HEK293 (cell line): ENCODE results near the gene AATK.

Experiments used
- CTCF ChIA-PET: fragments of 350-600 bp; formaldehyde crosslinking; extraction: SDS; loops from one replicate; lab custom pipeline; 2021; ENCODE audit warnings: antibody characterized with exemption; lab: Yijun Ruan, JAX
- POLR2A ChIA-PET: fragments of 300-600 bp; formaldehyde crosslinking; extraction: SDS; loops from one replicate; lab custom pipeline; 2020; ENCODE audit warnings: antibody characterized with exemption, inconsistent platforms; lab: Yijun Ruan, JAX
- H3K27ac ChIP-seq: fragments of 200-500 bp; sonication (Bioruptor generic); 2 replicates; pipeline ENCODE4 v1.5.1; 2014; ENCODE audit warnings: low read depth, low read length, control low read depth, inconsistent platforms; ENCODE audit errors: extremely low read depth
- H3K36me3 ChIP-seq, 2 experiments: fragments of 200-500 bp in 1 of 2; sonication (Bioruptor generic) in 1 of 2; 1 replicate in 1 of 2; 2 replicates in 1 of 2; pipeline ENCODE4 v1.5.1; 2014 to 2017; ENCODE audit warnings: inconsistent platforms in 2 of 2, low read length in 2 of 2; ENCODE audit not compliant: control insufficient read depth in 2 of 2, insufficient read depth in 1 of 2
- H3K4me1 ChIP-seq: fragments of 200-500 bp; sonication (Bioruptor generic); 2 replicates; pipeline ENCODE4 v1.5.1; 2014; ENCODE audit warnings: mild to moderate bottlenecking, low read length, inconsistent platforms; ENCODE audit not compliant: control insufficient read depth, insufficient read depth
- H3K4me3 ChIP-seq: 2 replicates; pipeline ENCODE4 v1.5.1; 2011; ENCODE audit warnings: low read depth, mild to moderate bottlenecking, control low read depth, low read length, moderate library complexity
- H3K9me3 ChIP-seq: fragments of 200-500 bp; sonication (Bioruptor generic); 2 replicates; pipeline ENCODE4 v1.5.1; 2014; ENCODE audit warnings: low read depth, low read length, inconsistent platforms; ENCODE audit not compliant: control insufficient read depth, insufficient read depth
- BCL11A ChIP-seq: fragments of 450-650 bp; formaldehyde crosslinking; IDR thresholded peaks from 2 replicates; pipeline ENCODE4 v1.5.1; 2016; ENCODE audit warnings: low read depth, missing biosample characterization, missing genetic modification characterization
- CTCF ChIP-seq: fragments of 450-650 bp; formaldehyde crosslinking; IDR thresholded peaks from 2 replicates; pipeline ENCODE4 v1.5.1; 2016; ENCODE audit warnings: missing biosample characterization, missing genetic modification characterization
- GFI1B ChIP-seq: fragments of 450-650 bp; formaldehyde crosslinking; IDR thresholded peaks from 2 replicates; pipeline ENCODE4 v1.5.1; 2016; ENCODE audit warnings: missing biosample characterization, missing genetic modification characterization
- GLI4 ChIP-seq: fragments of 450-650 bp; formaldehyde crosslinking; IDR thresholded peaks from 2 replicates; pipeline ENCODE4 v1.5.1; 2016; ENCODE audit warnings: missing biosample characterization, missing genetic modification characterization
- GLIS2 ChIP-seq: fragments of 450-650 bp; formaldehyde crosslinking; IDR thresholded peaks from 2 replicates; pipeline ENCODE4 v1.5.1; 2016; ENCODE audit warnings: missing biosample characterization, missing genetic modification characterization
- KLF16 ChIP-seq: fragments of 450-650 bp; formaldehyde crosslinking; IDR thresholded peaks from 2 replicates; pipeline ENCODE4 v1.5.1; 2017; ENCODE audit warnings: missing biosample characterization, missing genetic modification characterization
- SCRT1 ChIP-seq: fragments of 450-650 bp; formaldehyde crosslinking; IDR thresholded peaks from 2 replicates; pipeline ENCODE4 v1.5.1; 2016; ENCODE audit warnings: missing biosample characterization, missing genetic modification characterization, borderline replicate concordance
- SCRT2 ChIP-seq: fragments of 450-650 bp; formaldehyde crosslinking; IDR thresholded peaks from 2 replicates; pipeline ENCODE4 v1.5.1; 2016; ENCODE audit warnings: missing biosample characterization, missing genetic modification characterization
- SP2 ChIP-seq: fragments of 450-650 bp; formaldehyde crosslinking; IDR thresholded peaks from 2 replicates; pipeline ENCODE4 v1.5.1; 2016; ENCODE audit warnings: missing biosample characterization, missing genetic modification characterization
- ZNF10 ChIP-seq: fragments of 450-650 bp; formaldehyde crosslinking; IDR thresholded peaks from 2 replicates; pipeline ENCODE4 v1.5.1; 2017; ENCODE audit warnings: missing biosample characterization, missing genetic modification characterization
- ZNF121 ChIP-seq: fragments of 450-650 bp; formaldehyde crosslinking; IDR thresholded peaks from 2 replicates; pipeline ENCODE4 v1.5.1; 2016; ENCODE audit warnings: missing biosample characterization, missing genetic modification characterization
- ZNF146 ChIP-seq: fragments of 450-650 bp; formaldehyde crosslinking; IDR thresholded peaks from 2 replicates; pipeline ENCODE4 v1.5.1; 2016; ENCODE audit warnings: missing biosample characterization, missing genetic modification characterization
- ZNF16 ChIP-seq: fragments of 450-650 bp; formaldehyde crosslinking; IDR thresholded peaks from 2 replicates; pipeline ENCODE4 v1.5.1; 2016; ENCODE audit warnings: low read depth, missing biosample characterization, missing genetic modification characterization
- ZNF366 ChIP-seq: fragments of 450-650 bp; formaldehyde crosslinking; conservative IDR thresholded peaks from 2 replicates; pipeline ENCODE4 v1.5.1; 2016; ENCODE audit warnings: missing biosample characterization, missing genetic modification characterization
- ZNF394 ChIP-seq: fragments of 450-650 bp; formaldehyde crosslinking; IDR thresholded peaks from 2 replicates; pipeline ENCODE4 v1.5.1; 2016; ENCODE audit warnings: missing biosample characterization, missing genetic modification characterization, mild to moderate bottlenecking, moderate library complexity, borderline replicate concordance
- ZNF404 ChIP-seq: fragments of 450-650 bp; formaldehyde crosslinking; IDR thresholded peaks from 2 replicates; pipeline ENCODE4 v1.5.1; 2017; ENCODE audit warnings: missing biosample characterization, missing genetic modification characterization
- ZNF426 ChIP-seq: fragments of 450-650 bp; formaldehyde crosslinking; IDR thresholded peaks from 2 replicates; pipeline ENCODE4 v1.5.1; 2017; ENCODE audit warnings: missing biosample characterization, missing genetic modification characterization, mild to moderate bottlenecking, inconsistent platforms, moderate library complexity
- ZNF433 ChIP-seq: fragments of 450-650 bp; formaldehyde crosslinking; IDR thresholded peaks from 2 replicates; pipeline ENCODE4 v1.5.1; 2016; ENCODE audit warnings: missing biosample characterization, missing genetic modification characterization, low read depth
- ZNF449 ChIP-seq: fragments of 450-650 bp; formaldehyde crosslinking; IDR thresholded peaks from 2 replicates; pipeline ENCODE4 v1.5.1; 2017; ENCODE audit warnings: missing biosample characterization, mild to moderate bottlenecking, missing genetic modification characterization, moderate library complexity
- ZNF639 ChIP-seq: fragments of 450-650 bp; formaldehyde crosslinking; IDR thresholded peaks from 2 replicates; pipeline ENCODE4 v1.5.1; 2016; ENCODE audit warnings: missing biosample characterization, missing genetic modification characterization
- ZNF707 ChIP-seq: fragments of 450-650 bp; formaldehyde crosslinking; IDR thresholded peaks from 2 replicates; pipeline ENCODE4 v1.5.1; 2016; ENCODE audit warnings: missing biosample characterization, missing genetic modification characterization
- ZNF768 ChIP-seq: fragments of 450-650 bp; formaldehyde crosslinking; IDR thresholded peaks from 2 replicates; pipeline ENCODE4 v1.5.1; 2018; ENCODE audit warnings: missing biosample characterization, mild to moderate bottlenecking, missing genetic modification characterization
- ZNF785 ChIP-seq: fragments of 450-650 bp; formaldehyde crosslinking; IDR thresholded peaks from 2 replicates; pipeline ENCODE4 v1.5.1; 2016; ENCODE audit warnings: missing biosample characterization, missing genetic modification characterization
- ZNF843 ChIP-seq: fragments of 450-650 bp; formaldehyde crosslinking; IDR thresholded peaks from 2 replicates; pipeline ENCODE4 v1.5.1; 2016; ENCODE audit warnings: missing biosample characterization, missing genetic modification characterization
- ZSCAN30 ChIP-seq: fragments of 450-650 bp; IDR thresholded peaks from 2 replicates; pipeline ENCODE4 v1.5.1; 2018; ENCODE audit warnings: missing biosample characterization, mild to moderate bottlenecking, missing genetic modification characterization, moderate library complexity
- TF ChIP-seq, protein P1 (sequence below): fragments of 450-650 bp; formaldehyde crosslinking; IDR thresholded peaks from 2 replicates; pipeline ENCODE4 v1.5.1; 2016; ENCODE audit warnings: missing biosample characterization, missing genetic modification characterization
- TF ChIP-seq, protein P2 (sequence below): fragments of 450-650 bp; formaldehyde crosslinking; IDR thresholded peaks from 2 replicates; pipeline ENCODE4 v1.5.1; 2016; ENCODE audit warnings: missing biosample characterization, missing genetic modification characterization

AATK gene

DNA sequence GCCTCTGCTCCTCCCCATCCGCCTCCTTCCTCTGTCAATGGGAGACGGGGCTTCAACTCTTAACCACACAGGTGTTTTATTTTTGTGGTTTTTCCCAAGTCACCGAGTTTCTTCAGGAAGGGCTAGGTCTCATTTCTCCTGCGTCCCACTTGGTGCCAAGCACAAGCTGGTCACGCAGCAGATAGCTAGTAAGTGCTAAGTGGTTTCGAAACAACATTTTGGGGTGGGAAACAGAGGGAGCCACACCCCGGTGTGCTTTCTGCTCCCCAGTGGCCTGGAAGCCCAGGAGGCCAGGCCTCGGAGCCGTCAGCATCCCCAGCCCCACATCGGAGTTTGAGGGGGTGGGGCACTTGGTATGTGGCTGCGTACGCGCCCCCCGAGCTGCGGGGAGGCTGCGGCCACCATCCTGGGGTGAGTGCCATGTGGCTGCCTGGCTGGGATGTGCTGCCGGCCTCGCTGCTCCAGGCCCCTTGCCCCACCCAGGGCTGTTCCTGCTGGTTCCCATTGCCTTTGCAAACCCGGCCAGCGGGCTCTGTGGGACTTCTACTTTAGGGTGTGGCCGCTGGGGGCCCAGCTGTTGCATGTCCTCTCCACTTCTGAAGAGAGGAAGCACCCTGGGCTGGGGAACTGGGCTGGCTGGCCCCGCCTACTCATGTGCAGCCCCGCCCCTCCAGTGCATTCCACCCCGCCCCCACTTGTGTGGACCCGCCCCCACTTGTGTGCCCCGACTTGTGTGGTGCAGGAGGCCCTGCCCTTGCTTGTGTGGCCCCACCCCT is 75.5 kb downstream of the AATK start (continued):
- no peak for TF ChIP-seq ZNF639 (tag by site-specific recombination)
- TF ChIP-seq SCRT2 (tag by site-specific recombination): peak; percentile 94
- TF ChIP-seq ZNF449 (tag by site-specific recombination): no peak
- TF ChIP-seq ZNF121 (tag by site-specific recombination): no peak
- TF ChIP-seq ZNF16 (tag by site-specific recombination): no peak
- TF ChIP-seq, protein P1, sequence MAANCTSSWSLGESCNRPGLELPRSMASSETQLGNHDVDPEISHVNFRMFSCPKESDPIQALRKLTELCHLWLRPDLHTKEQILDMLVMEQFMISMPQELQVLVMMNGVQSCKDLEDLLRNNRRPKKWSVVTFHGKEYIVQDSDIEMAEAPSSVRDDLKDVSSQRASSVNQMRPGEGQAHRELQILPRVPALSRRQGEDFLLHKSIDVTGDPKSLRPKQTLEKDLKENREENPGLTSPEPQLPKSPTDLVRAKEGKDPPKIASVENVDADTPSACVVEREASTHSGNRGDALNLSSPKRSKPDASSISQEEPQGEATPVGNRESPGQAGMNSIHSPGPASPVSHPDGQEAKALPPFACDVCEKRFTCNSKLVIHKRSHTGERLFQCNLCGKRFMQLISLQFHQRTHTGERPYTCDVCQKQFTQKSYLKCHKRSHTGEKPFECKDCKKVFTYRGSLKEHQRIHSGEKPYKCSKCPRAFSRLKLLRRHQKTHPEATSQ (tag by site-specific recombination): no peak
- no peak for TF ChIP-seq ZNF146 (tag by site-specific recombination)
- no peak for TF ChIP-seq KLF16 (tag by site-specific recombination)
- no peak for TF ChIP-seq CTCF (tag by site-specific recombination)
- no peak for TF ChIP-seq BCL11A
- TF ChIP-seq GFI1B: no peak
- peak; percentile 16; the same call in 1 of the 2 replicates for TF ChIP-seq GLIS2 (tag by site-specific recombination)
- no peak for TF ChIP-seq ZNF707 (tag by site-specific recombination)
- no peak for TF ChIP-seq GLI4 (tag by site-specific recombination)
- no peak for TF ChIP-seq ZNF785 (tag by site-specific recombination)
- TF ChIP-seq ZSCAN30 (tag by site-specific recombination): no peak
- TF ChIP-seq, all 188 proteins: peak for 12

GRCh38 chr17:81086789-81087551 is 79.1 kb downstream of the AATK start:
- no peak overlapping the region for H3K27ac ChIP-seq
- peaks cover 0 to 45% of the 10 kb centered on the region in 2 experiments; a peak in 1 of 3 replicates for H3K36me3 ChIP-seq
- no peaks in the 10 kb centered on the region for H3K9me3 ChIP-seq
- H3K4me1 ChIP-seq: no peaks in the 10 kb centered on the region
- ChIA-PET POLR2A (no interaction called here), CTCF (interaction anchor here (0.7 to 1.5 kb wide), 3 partner anchors 63 to 1524 kb away, joined by 3 to 5 read pairs (median 3); no protein-coding TSS in a partner anchor)
- H3K4me3 ChIP-seq: no peak overlapping the region
- TF ChIP-seq ZNF404 (tag by site-specific recombination): no peak
- TF ChIP-seq ZNF843 (tag by site-specific recombination): no peak
- no peak for TF ChIP-seq SP2
- TF ChIP-seq ZNF768 (tag by site-specific recombination): no peak
- no peak for TF ChIP-seq ZNF433 (tag by site-specific recombination)
- no peak for TF ChIP-seq SCRT1 (tag by site-specific recombination)
- no peak for TF ChIP-seq ZNF366 (tag by site-specific recombination)
- TF ChIP-seq ZNF394: no peak
- TF ChIP-seq ZNF426: no peak
- TF ChIP-seq ZNF10 (tag by site-specific recombination): 0 out of 2 replicates have a peak, but pooled peaks have one; percentile 17
- TF ChIP-seq, protein P2, sequence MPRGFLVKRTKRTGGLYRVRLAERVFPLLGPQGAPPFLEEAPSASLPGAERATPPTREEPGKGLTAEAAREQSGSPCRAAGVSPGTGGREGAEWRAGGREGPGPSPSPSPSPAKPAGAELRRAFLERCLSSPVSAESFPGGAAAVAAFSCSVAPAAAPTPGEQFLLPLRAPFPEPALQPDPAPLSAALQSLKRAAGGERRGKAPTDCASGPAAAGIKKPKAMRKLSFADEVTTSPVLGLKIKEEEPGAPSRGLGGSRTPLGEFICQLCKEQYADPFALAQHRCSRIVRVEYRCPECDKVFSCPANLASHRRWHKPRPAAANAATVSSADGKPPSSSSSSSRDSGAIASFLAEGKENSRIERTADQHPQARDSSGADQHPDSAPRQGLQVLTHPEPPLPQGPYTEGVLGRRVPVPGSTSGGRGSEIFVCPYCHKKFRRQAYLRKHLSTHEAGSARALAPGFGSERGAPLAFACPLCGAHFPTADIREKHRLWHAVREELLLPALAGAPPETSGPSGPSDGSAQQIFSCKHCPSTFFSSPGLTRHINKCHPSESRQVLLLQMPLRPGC (tag by site-specific recombination): no peak
